Neural cell (in vitro differentiated cells): ENCODE data around the gene CBX6. TPM values are rescaled to one million over a fixed set of nuclear protein-coding genes. Genes with fewer than 3 reads are reported as not detected.
A peak's percentile ranks its signal among the peaks of the same experiment; 100 is the strongest.

Experiments used
- H2AFZ ChIP-seq: fragments of 200-600, 300-800 bp; sonication (generic), shearing (Covaris generic); 2 replicates; pipeline ENCODE4 v1.6.0; 2014; ENCODE audit warnings: low read depth, mild to moderate bottlenecking, antibody characterized with exemption, low read length, moderate library complexity
- H3F3A ChIP-seq: fragments of 200-600 bp; shearing (Covaris generic); 2 replicates; pipeline ENCODE4 v1.6.1; 2016; ENCODE audit warnings: mild to moderate bottlenecking, moderate library complexity, mixed read lengths, antibody characterized with exemption, low read length; ENCODE audit not compliant: insufficient read depth, poor library complexity, severe bottlenecking
- H3K27ac ChIP-seq: fragments of 200-600, 300-800 bp; sonication (generic), shearing (Covaris generic); 2 replicates; pipeline ENCODE4 v1.5.1; 2014; ENCODE audit warnings: mild to moderate bottlenecking, low read length, moderate library complexity
- H3K27me3 ChIP-seq: fragments of 300-800, 200-600 bp; sonication (generic), shearing (Covaris generic); 2 replicates; pipeline ENCODE4 v1.6.0; 2014; ENCODE audit warnings: mild to moderate bottlenecking, low read depth, low read length, moderate library complexity; ENCODE audit not compliant: insufficient read depth
- H3K36me3 ChIP-seq: fragments of 300-800, 200-600 bp; sonication (generic), shearing (Covaris generic); 2 replicates; pipeline ENCODE4 v1.5.1; 2014; ENCODE audit warnings: mild to moderate bottlenecking, antibody characterized with exemption, low read length, moderate library complexity; ENCODE audit not compliant: insufficient read depth
- H3K4me2 ChIP-seq: fragments of 300-800, 200-600 bp; sonication (generic), shearing (Covaris generic); 2 replicates; pipeline ENCODE4 v1.6.0; 2014; ENCODE audit warnings: mild to moderate bottlenecking, low read length
- H3K4me3 ChIP-seq: fragments of 300-800, 200-600 bp; sonication (generic), shearing (Covaris generic); 2 replicates; pipeline ENCODE4 v1.5.1; 2014; ENCODE audit warnings: mild to moderate bottlenecking, low read length, moderate library complexity
- H3K79me2 ChIP-seq: fragments of 200-600 bp; shearing (Covaris generic); replicated peaks from 2 replicates; pipeline ENCODE4 v1.6.0; 2014; ENCODE audit warnings: mild to moderate bottlenecking, low read length, moderate library complexity; ENCODE audit not compliant: insufficient read depth
- H3K9ac ChIP-seq: fragments of 300-800, 200-600 bp; sonication (generic), shearing (Covaris generic); 2 replicates; pipeline ENCODE4 v1.6.1; 2016; ENCODE audit warnings: mild to moderate bottlenecking, low read length, mixed read lengths
- H3K9me2 ChIP-seq: fragments of 200-600 bp; shearing (Covaris generic); 2 replicates; pipeline ENCODE4 v1.6.1; 2016; ENCODE audit warnings: mild to moderate bottlenecking, low read length, mixed read lengths; ENCODE audit not compliant: insufficient read depth
- H3K9me3 ChIP-seq: fragments of 200-600, 300-800 bp; sonication (generic), shearing (Covaris generic); 2 replicates; pipeline ENCODE4 v1.6.1; 2016; ENCODE audit warnings: mild to moderate bottlenecking, mixed run types, low read length, moderate library complexity, mixed read lengths
- H4K20me1 ChIP-seq: fragments of 200-600 bp; shearing (Covaris generic); 2 replicates; pipeline ENCODE4 v1.6.1; 2016; ENCODE audit warnings: mild to moderate bottlenecking, mixed run types; ENCODE audit not compliant: insufficient read depth
- CTCF ChIP-seq: fragments of 450-650 bp; IDR thresholded peaks from 2 replicates; pipeline ENCODE4 v1.5.1; 2014; ENCODE audit warnings: antibody characterized with exemption, mild to moderate bottlenecking, moderate library complexity; ENCODE audit not compliant: poor library complexity, severe bottlenecking
- EP300 ChIP-seq: fragments of 450-650 bp; conservative IDR thresholded peaks from 2 replicates; pipeline ENCODE4 v1.6.1; 2014; ENCODE audit warnings: antibody characterized with exemption, mild to moderate bottlenecking, moderate library complexity; ENCODE audit not compliant: poor library complexity, severe bottlenecking
- EZH2 ChIP-seq: fragments of 200-600, 300-800 bp; shearing (Covaris generic), sonication (generic); IDR thresholded peaks from 2 replicates; pipeline ENCODE4 v1.6.1; 2014; ENCODE audit warnings: antibody characterized with exemption, low read length, borderline replicate concordance, mild to moderate bottlenecking; ENCODE audit not compliant: insufficient read depth, poor library complexity, severe bottlenecking
- MXI1 ChIP-seq: fragments of 450-650 bp; conservative IDR thresholded peaks from 2 replicates; pipeline ENCODE4 v1.6.1; 2014; ENCODE audit warnings: antibody characterized with exemption, mild to moderate bottlenecking; ENCODE audit not compliant: poor library complexity, severe bottlenecking
- POLR2AphosphoS5 ChIP-seq: IDR thresholded peaks from 2 replicates; pipeline ENCODE4 v1.6.1; 2012
- RAD21 ChIP-seq: fragments of 450-650 bp; conservative IDR thresholded peaks from 2 replicates; pipeline ENCODE4 v1.6.1; 2014; ENCODE audit warnings: antibody characterized with exemption, mild to moderate bottlenecking, moderate library complexity
- REST ChIP-seq: IDR thresholded peaks from 2 replicates; pipeline ENCODE4 v1.6.1; 2012; ENCODE audit warnings: borderline replicate concordance
- SMC3 ChIP-seq: fragments of 450-650 bp; conservative IDR thresholded peaks from 2 replicates; pipeline ENCODE4 v1.6.1; 2014; ENCODE audit warnings: antibody characterized with exemption, mild to moderate bottlenecking, moderate library complexity; ENCODE audit not compliant: poor library complexity
- TAF1 ChIP-seq: IDR thresholded peaks from 2 replicates; pipeline ENCODE4 v1.6.1; 2012; ENCODE audit warnings: low read depth
- polyA plus RNA-seq: library from polyadenylated mRNA; depleted of rRNA; stranded (reverse); fragments of >200 nt; gene quantifications from 2 replicates; pipeline ENCODE4 v1.2.3, GENCODE V29; 2014

The CBX6 gene
- polyA plus RNA-seq, 1 donor from 2014 or later, result 13.0 TPM

GRCh38 chr22:38868886-38869381 is 3.1 kb downstream of the CBX6 start:
- Histone ChIP-seq H3K36me3 (no peaks in the 10 kb centered on the region), H3F3A (no peaks in the 10 kb centered on the region), H3K9me2 (no peaks in the 10 kb centered on the region), H3K27me3 (no peaks in the 10 kb centered on the region), H3K4me2 (no peak overlapping the region), H3K9me3 (no peaks in the 10 kb centered on the region), H3K27ac (no peak overlapping the region), H3K79me2 (peaks cover 25% of the 10 kb centered on the region), H3K9ac (no peak overlapping the region), H3K4me3 (no peak overlapping the region), H2AFZ (no peak overlapping the region), H4K20me1 (peaks cover 20% of the 10 kb centered on the region)
- TF ChIP-seq SMC3 (peak; percentile 87), POLR2AphosphoS5 (no peak), TAF1 (no peak), EZH2 (no peak), EP300 (no peak), CTCF (peak; percentile 89), RAD21 (peak; percentile 76), REST (no peak), MXI1 (peak; percentile 67)

- H2AFZ ChIP-seq, result no peak overlapping the region
- no peaks in the 10 kb centered on the region for H3K9me2 ChIP-seq
- TF ChIP-seq EP300 (no peak), MXI1 (no peak), POLR2AphosphoS5 (no peak), SMC3 (no peak), RAD21 (no peak), REST (no peak), EZH2 (no peak), CTCF (no peak)
- H3K9me3 ChIP-seq, result no peaks in the 10 kb centered on the region
- H3K9ac ChIP-seq, result peak overlapping the region; percentile 4
- H3K27ac ChIP-seq, result no peak overlapping the region
- peaks cover 25% of the 10 kb centered on the region for H3K79me2 ChIP-seq
- H3F3A ChIP-seq, result no peaks in the 10 kb centered on the region
- no peaks in the 10 kb centered on the region for H3K36me3 ChIP-seq
- H3K4me3 ChIP-seq, result no peak overlapping the region
- no peaks in the 10 kb centered on the region for H3K27me3 ChIP-seq
- H4K20me1 ChIP-seq, result peaks cover 20% of the 10 kb centered on the region
- H3K4me2 ChIP-seq, result no peak overlapping the region
These were observed 3.7 kb downstream of the CBX6 start for GRCh38 chr22:38868286-38868721.
